Measurements from ENCODE around the gene RPL36A.

Gene RPL36A

GRCh38 chrX:101407748-101408531 lies 17.1 kb downstream of the RPL36A start, which contains the start of the genes GLA and HNRNPH2:
GLA (minus strand) TSS chrX:101407925; CDS start chrX:101407903, 22 bp downstream.
HNRNPH2 (plus strand) TSS chrX:101408222; CDS start chrX:101411989, 3,767 bp downstream.
- TF ChIP-seq CTCF (conservative IDR thresholded peaks at IDR 0.05) = no peak
- H3K27ac ChIP-seq = peak within 1 kb of the TSS; percentile 55

- TF ChIP-seq CTCF (conservative IDR thresholded peaks at IDR 0.05) = no peak
- peak overlapping the region; percentile 55 for H3K27ac ChIP-seq
Observed at GRCh38 chrX:101408532-101408841, 17.7 kb downstream of the RPL36A start.

GRCh38 chrX:101409043-101409442 lies 18.2 kb downstream of the RPL36A start:
- H3K27ac ChIP-seq = 0 out of 2 replicates have a peak overlapping the region, but pooled peaks have one; percentile 55
- no peak for TF ChIP-seq CTCF (conservative IDR thresholded peaks at IDR 0.05)

- TF ChIP-seq CTCF (conservative IDR thresholded peaks at IDR 0.05) = no peak
- H3K27ac ChIP-seq = no peak overlapping the region
Observed at GRCh38 chrX:101410461-101410860, 19.6 kb downstream of the RPL36A start.

GRCh38 chrX:101411984-101412383 lies 21.2 kb downstream of the RPL36A start:
- TF ChIP-seq CTCF (conservative IDR thresholded peaks at IDR 0.05) = no peak
- H3K27ac ChIP-seq = no peak overlapping the region

GRCh38 chrX:101415180-101416145 lies 24.7 kb downstream of the RPL36A start:
- peak overlapping the region; percentile 19; the same call in 1 of the 2 replicates for H3K27ac ChIP-seq
- peak; percentile 67 for TF ChIP-seq CTCF (conservative IDR thresholded peaks at IDR 0.05)

- no peak for TF ChIP-seq CTCF (conservative IDR thresholded peaks at IDR 0.05)
- H3K27ac ChIP-seq = no peak overlapping the region
Observed at GRCh38 chrX:101416691-101417090, 25.9 kb downstream of the RPL36A start.

Measured in VCaP (cell line).